OCI-LY7 (cell line): Measurements from ENCODE around the gene MRPS6. TPM values are rescaled to one million over a fixed set of nuclear protein-coding genes. Genes with fewer than 3 reads are reported as not detected.

Experiments used
- BruUV-seq: library from RNA; stranded (reverse); fragments of 400-500 nt; replicated peaks from 2 replicates; lab custom pipeline; 2021; lab: Mats Ljungman, UMichigan
- CTCF ChIA-PET: fragments of 300-600 bp; sonication (Branson Sonifier 250); formaldehyde crosslinking; loops from one replicate; lab custom pipeline; 2022; ENCODE audit warnings: antibody characterized with exemption; ENCODE audit not compliant: unreplicated experiment; lab: Charles Lee
- POLR2A ChIA-PET: fragments of 300-600 bp; sonication (Branson Sonifier 250); formaldehyde crosslinking; loops from one replicate; lab custom pipeline; 2022; ENCODE audit warnings: antibody characterized with exemption; lab: Charles Lee
- DNase-seq: peaks from one replicate; pipeline ENCODE4 v3.0.0-alpha.2; 2015; ENCODE audit warnings: low spot score
- H2AFZ ChIP-seq: fragments of 200-600 bp; sonication (generic), shearing (Covaris generic); 2 replicates; pipeline ENCODE4 v1.6.1; 2014; ENCODE audit warnings: mild to moderate bottlenecking, antibody characterized with exemption, low read length, moderate library complexity
- H3K27ac ChIP-seq: fragments of 200-600 bp; sonication (generic); 2 replicates; pipeline ENCODE4 v1.5.1; 2014; ENCODE audit warnings: mixed run types, low read depth, mild to moderate bottlenecking, moderate library complexity, low read length, inconsistent platforms; ENCODE audit not compliant: poor library complexity, severe bottlenecking
- H3K36me3 ChIP-seq: fragments of 200-600 bp; sonication (generic); 2 replicates; pipeline ENCODE4 v1.6.1; 2014; ENCODE audit warnings: mild to moderate bottlenecking, antibody characterized with exemption, low read length, moderate library complexity, mixed read lengths; ENCODE audit not compliant: insufficient read depth
- H3K4me1 ChIP-seq: fragments of 200-600 bp; sonication (generic); 2 replicates; pipeline ENCODE4 v1.5.1; 2014; ENCODE audit warnings: mild to moderate bottlenecking, low read length; ENCODE audit not compliant: insufficient read depth, poor library complexity, severe bottlenecking
- H3K4me2 ChIP-seq: fragments of 200-600 bp; sonication (generic); 2 replicates; pipeline ENCODE4 v1.6.1; 2014; ENCODE audit warnings: mild to moderate bottlenecking, low read length
- H3K4me3 ChIP-seq: fragments of 200-600 bp; sonication (generic); 2 replicates; pipeline ENCODE4 v1.5.1; 2014; ENCODE audit warnings: mild to moderate bottlenecking, low read depth, low read length; ENCODE audit not compliant: poor library complexity, severe bottlenecking
- H3K79me2 ChIP-seq: fragments of 200-600 bp; sonication (generic); 2 replicates; pipeline ENCODE4 v1.6.1; 2016; ENCODE audit warnings: low read depth, mild to moderate bottlenecking, low read length, moderate library complexity, mixed read lengths; ENCODE audit not compliant: insufficient read depth
- H3K9me2 ChIP-seq: fragments of 200-600 bp; sonication (generic); 2 replicates; pipeline ENCODE4 v1.6.1; 2016; ENCODE audit warnings: mild to moderate bottlenecking, low read length, mixed read lengths; ENCODE audit not compliant: insufficient read depth
- H3K9me3 ChIP-seq: fragments of 200-600 bp; sonication (generic); 2 replicates; pipeline ENCODE4 v1.6.1; 2014; ENCODE audit warnings: mild to moderate bottlenecking, mixed run types, low read length, mixed read lengths
- H4K20me1 ChIP-seq: fragments of 200-600 bp; sonication (generic); 2 replicates; pipeline ENCODE4 v1.6.1; 2014; ENCODE audit warnings: mild to moderate bottlenecking, antibody characterized with exemption, low read length, moderate library complexity, mixed read lengths; ENCODE audit not compliant: insufficient read depth
- CTCF ChIP-seq: fragments of 200-600 bp; sonication (generic); conservative IDR thresholded peaks from 2 replicates; pipeline ENCODE4 v1.5.1; 2014; ENCODE audit warnings: mild to moderate bottlenecking, antibody characterized with exemption, low read length, moderate library complexity, mixed read lengths
- EZH2phosphoT487 ChIP-seq: fragments of 200-600 bp; sonication (generic); IDR thresholded peaks from 2 replicates; pipeline ENCODE4 v1.6.1; 2018; ENCODE audit warnings: low read depth, borderline replicate concordance, mild to moderate bottlenecking, mixed run types, antibody characterized with exemption, low read length, moderate library complexity, mixed read lengths
- intact Hi-C: fragments of 100-400 bp; cut with micrococcal nuclease; formaldehyde crosslinking; loops from one replicate; pipeline ENCODE4 v1.10.0; 2022; ENCODE audit not compliant: unreplicated experiment
- total RNA-seq, 2 experiments: library from RNA; depleted of rRNA in 1 of 2; stranded (reverse); fragments of >200 nt in 1 of 2; shearing (Covaris generic) in 1 of 2; gene quantifications; 2 replicates each; pipeline ENCODE4 v1.2.3, GENCODE V29; 2014 to 2022

MRPS6 gene
- total RNA-seq, 2 experiments from 2014 or later, result 20.9 to 56.1 TPM

- no peak overlapping the region for H2AFZ ChIP-seq
These were observed 21.2 kb upstream of the MRPS6 start for GRCh38 chr21:34052171-34052570.

GRCh38 chr21:34054259-34054658, 19.1 kb upstream of the MRPS6 start:
- no peaks in the 10 kb centered on the region for H4K20me1 ChIP-seq
- H3K9me3 ChIP-seq, result no peaks in the 10 kb centered on the region
- H3K4me2 ChIP-seq, result no peak overlapping the region
- no peak overlapping the region for H3K4me3 ChIP-seq
- ChIA-PET CTCF (no interaction called here), POLR2A (interaction anchor here (0.7 to 0.8 kb wide), 3 partner anchors 136 to 256 kb away, joined by 3 to 4 read pairs (median 3); no protein-coding TSS in a partner anchor)
- TF ChIP-seq EZH2phosphoT487 (no peak), CTCF (no peak)
- H3K36me3 ChIP-seq, result no peaks in the 10 kb centered on the region
- no peak overlapping the region for H3K27ac ChIP-seq
- no peaks in the 10 kb centered on the region for H3K79me2 ChIP-seq
- intact Hi-C loops, result no loop called here
- DNase-seq, result no peak
- H2AFZ ChIP-seq, result no peak overlapping the region
- no TSS peak for BruUV-seq
- no peaks in the 10 kb centered on the region for H3K4me1 ChIP-seq
- no peaks in the 10 kb centered on the region for H3K9me2 ChIP-seq

More at GRCh38 chr21:34052171-34052570, 21.2 kb upstream of the MRPS6 start:
- Histone ChIP-seq H3K79me2 (no peaks in the 10 kb centered on the region), H3K9me3 (no peaks in the 10 kb centered on the region), H3K27ac (no peak overlapping the region), H3K4me1 (no peaks in the 10 kb centered on the region), H4K20me1 (no peaks in the 10 kb centered on the region), H3K9me2 (no peaks in the 10 kb centered on the region), H3K4me3 (no peak overlapping the region), H3K36me3 (no peaks in the 10 kb centered on the region), H3K4me2 (no peak overlapping the region)
- BruUV-seq, result no TSS peak
- DNase-seq, result no peak
- CTCF ChIA-PET, result no interaction called here
- no peak for TF ChIP-seq CTCF
- TF ChIP-seq EZH2phosphoT487, result no peak
- POLR2A ChIA-PET, result interaction anchor here (0.7 kb wide), 2 partner anchors 401 to 1180 kb away, joined by 3 to 4 read pairs; no protein-coding TSS in a partner anchor
- intact Hi-C loops, result no loop called here

- TF ChIP-seq EZH2phosphoT487, result no peak
- no peak for TF ChIP-seq CTCF
- no peaks in the 10 kb centered on the region for H3K36me3 ChIP-seq
- no peak for DNase-seq
- BruUV-seq, result no TSS peak
- intact Hi-C loops, result no loop called here
- H3K79me2 ChIP-seq, result no peaks in the 10 kb centered on the region
- POLR2A ChIA-PET, result interaction anchor here (0.8 to 1.0 kb wide), 2 partner anchors 32 to 78 kb away, joined by 3 to 5 read pairs; no protein-coding TSS in a partner anchor
- no peak overlapping the region for H3K27ac ChIP-seq
- H3K9me2 ChIP-seq, result no peaks in the 10 kb centered on the region
- no peak overlapping the region for H3K4me3 ChIP-seq
- H3K4me2 ChIP-seq, result no peak overlapping the region
- CTCF ChIA-PET, result no interaction called here
- H3K9me3 ChIP-seq, result no peaks in the 10 kb centered on the region
- no peaks in the 10 kb centered on the region for H4K20me1 ChIP-seq
- H2AFZ ChIP-seq, result no peak overlapping the region
- no peaks in the 10 kb centered on the region for H3K4me1 ChIP-seq
These were observed 17.8 kb upstream of the MRPS6 start for GRCh38 chr21:34055615-34056014.
